Measurements from ENCODE around the gene CALR. TPM values are rescaled to one million over a fixed set of nuclear protein-coding genes. Genes with fewer than 3 reads are reported as not detected.

Gene CALR
- total and polyA plus RNA-seq, 7 donors: 70.3 to 717 (median 187) TPM

GRCh38 chr19:12990431-12990830 lies 52.0 kb downstream of the CALR start:
- no peak overlapping the region for H3K4me3 ChIP-seq
- TF ChIP-seq CTCF (IDR thresholded peaks at IDR 0.05) (no peak), POLR2A (IDR thresholded peaks at IDR 0.05) (no peak)
- no peaks in the 10 kb centered on the region for H3K9me3 ChIP-seq
- intact Hi-C loops (cut with DNase I): loop anchor here (10.0 kb wide), 1 partner anchor 164 kb away; the partner anchor contains the start of genes IER2 and STX10
- H3K27ac ChIP-seq: no peak overlapping the region
- DNase-seq: no peak
- no peaks in the 10 kb centered on the region for H3K27me3 ChIP-seq
- no peaks in the 10 kb centered on the region for H3K36me3 ChIP-seq
- WGBS, 2 donors: 48 to 72% methylated on average over 22 of the region's 22 CpGs
- peaks cover 0 to 5% (median 5%) of the 10 kb centered on the region in 4 donors for H3K4me1 ChIP-seq

GRCh38 chr19:12990853-12991252 lies 52.4 kb downstream of the CALR start:
- H3K36me3 ChIP-seq: no peaks in the 10 kb centered on the region
- TF ChIP-seq CTCF (IDR thresholded peaks at IDR 0.05) (no peak), POLR2AphosphoS5 (IDR thresholded peaks at IDR 0.05) (no peak), POLR2A (IDR thresholded peaks at IDR 0.05) (no peak), EP300 (IDR thresholded peaks at IDR 0.05) (no peak)
- H3K27me3 ChIP-seq: no peaks in the 10 kb centered on the region
- DNase-seq: no peak
- intact Hi-C loops (cut with DNase I): loop anchor here (10.0 kb wide), 1 partner anchor 164 kb away; the partner anchor contains the start of genes IER2 and STX10
- 68 to 74% methylated on average over 3 of the region's 3 CpGs for WGBS, 2 donors
- no peak overlapping the region for H3K27ac ChIP-seq
- peaks cover 0 to 5% (median 5%) of the 10 kb centered on the region in 4 donors for H3K4me1 ChIP-seq
- no peaks in the 10 kb centered on the region for H3K9me3 ChIP-seq
- H3K4me3 ChIP-seq: no peak overlapping the region

GRCh38 chr19:12991296-12991695 lies 52.9 kb downstream of the CALR start:
- Histone ChIP-seq H3K27me3 (no peaks in the 10 kb centered on the region), H3K4me1 (peaks cover 0 to 5% (median 5%) of the 10 kb centered on the region in 4 donors), H3K9me3 (no peaks in the 10 kb centered on the region), H3K36me3 (no peaks in the 10 kb centered on the region), H3K27ac (no peak overlapping the region), H3K4me3 (no peak overlapping the region)
- no peak for DNase-seq
- 78 to 91% methylated on average over 5 of the region's 5 CpGs for WGBS, 2 donors
- no peak for TF ChIP-seq EP300 (IDR thresholded peaks at IDR 0.05)
- no peak for TF ChIP-seq CTCF (IDR thresholded peaks at IDR 0.05)
- no peak for TF ChIP-seq POLR2A (IDR thresholded peaks at IDR 0.05)
- TF ChIP-seq POLR2AphosphoS5 (IDR thresholded peaks at IDR 0.05): no peak
- intact Hi-C loops (cut with DNase I): loop anchor here (10.0 kb wide), 1 partner anchor 164 kb away; the partner anchor contains the start of genes IER2 and STX10

- peaks cover 0 to 18% (median 14%) of the 10 kb centered on the region in 4 donors for H3K4me1 ChIP-seq
- H3K27ac ChIP-seq: no peak overlapping the region
- no peak for DNase-seq
- TF ChIP-seq EP300 (IDR thresholded peaks at IDR 0.05): no peak
- TF ChIP-seq POLR2A (IDR thresholded peaks at IDR 0.05): no peak
- no peak for TF ChIP-seq CTCF (IDR thresholded peaks at IDR 0.05)
- TF ChIP-seq POLR2AphosphoS5 (IDR thresholded peaks at IDR 0.05): no peak
- H3K9me3 ChIP-seq: no peaks in the 10 kb centered on the region
- intact Hi-C loops (cut with DNase I): loop anchor here (2.0 to 10.0 kb wide), 2 partner anchors 68 to 162 kb away; partner anchors contain the start of genes IER2 and STX10
- no peaks in the 10 kb centered on the region for H3K27me3 ChIP-seq
- WGBS, 2 donors: 94 to 95% methylated on average over 11 of the region's 11 CpGs
- H3K4me3 ChIP-seq: no peak overlapping the region
- no peaks in the 10 kb centered on the region for H3K36me3 ChIP-seq
Observed at GRCh38 chr19:12992729-12993128, 54.3 kb downstream of the CALR start.

- 85 to 92% methylated on average over 7 of the region's 7 CpGs for WGBS, 2 donors
- peaks cover 0 to 2% (median 0%) of the 10 kb centered on the region in 4 donors for H3K36me3 ChIP-seq
- TF ChIP-seq POLR2A (IDR thresholded peaks at IDR 0.05) (no peak), EP300 (IDR thresholded peaks at IDR 0.05) (no peak), CTCF (IDR thresholded peaks at IDR 0.05) (no peak), POLR2AphosphoS5 (IDR thresholded peaks at IDR 0.05) (no peak)
- no peak for DNase-seq
- H3K27ac ChIP-seq: peak overlapping the region in 2 of 4 donors; percentile 83 to 90
- H3K27me3 ChIP-seq: no peaks in the 10 kb centered on the region
- H3K9me3 ChIP-seq: no peaks in the 10 kb centered on the region
- no peak overlapping the region for H3K4me3 ChIP-seq
- intact Hi-C loops (cut with DNase I): loop anchor here (2.0 to 10.0 kb wide), 2 partner anchors 67 to 161 kb away; partner anchors contain the start of genes IER2 and STX10
- peaks cover 0 to 27% (median 22%) of the 10 kb centered on the region in 4 donors for H3K4me1 ChIP-seq
Observed at GRCh38 chr19:12993562-12993961, 55.2 kb downstream of the CALR start.
